ENCODE results near the gene LHX1.

DNA sequence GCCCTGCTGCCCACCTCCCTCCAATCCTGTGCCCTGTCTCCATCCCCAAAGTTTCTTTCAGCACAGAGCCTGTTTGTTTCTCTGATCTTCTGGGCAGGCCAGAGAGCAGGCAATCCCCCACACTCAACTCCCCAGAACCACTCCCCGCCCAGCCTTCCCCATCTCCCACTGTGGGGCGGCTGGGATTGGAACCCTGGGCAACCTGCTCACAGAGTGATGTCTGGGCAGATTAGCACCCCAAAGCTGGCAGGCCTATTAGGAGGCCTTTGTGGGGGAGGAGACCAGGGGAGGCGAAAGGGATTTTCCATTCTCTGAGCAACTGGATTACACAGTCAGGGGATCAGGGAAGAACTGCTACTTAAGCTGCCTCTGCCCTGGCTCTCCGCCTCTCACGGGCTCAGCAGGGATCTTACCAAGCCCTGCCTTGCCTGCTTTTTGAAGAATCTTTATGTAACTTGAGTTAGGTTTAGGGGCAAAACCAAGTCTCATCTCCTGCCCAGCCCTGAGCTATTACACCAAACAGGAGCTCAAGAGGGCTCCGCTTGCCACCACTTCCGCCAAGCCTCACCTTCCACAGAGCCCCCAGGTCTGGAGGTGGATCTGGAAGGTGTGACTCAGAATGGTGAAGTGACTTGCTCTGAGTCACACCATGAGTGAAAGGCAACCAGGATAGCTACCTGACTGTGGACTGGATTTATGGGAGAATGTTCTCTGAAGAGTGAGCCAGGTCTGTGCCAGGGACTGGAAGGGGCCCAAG, 16.0 kb upstream of the LHX1 start:
- TF ChIP-seq, protein P1, sequence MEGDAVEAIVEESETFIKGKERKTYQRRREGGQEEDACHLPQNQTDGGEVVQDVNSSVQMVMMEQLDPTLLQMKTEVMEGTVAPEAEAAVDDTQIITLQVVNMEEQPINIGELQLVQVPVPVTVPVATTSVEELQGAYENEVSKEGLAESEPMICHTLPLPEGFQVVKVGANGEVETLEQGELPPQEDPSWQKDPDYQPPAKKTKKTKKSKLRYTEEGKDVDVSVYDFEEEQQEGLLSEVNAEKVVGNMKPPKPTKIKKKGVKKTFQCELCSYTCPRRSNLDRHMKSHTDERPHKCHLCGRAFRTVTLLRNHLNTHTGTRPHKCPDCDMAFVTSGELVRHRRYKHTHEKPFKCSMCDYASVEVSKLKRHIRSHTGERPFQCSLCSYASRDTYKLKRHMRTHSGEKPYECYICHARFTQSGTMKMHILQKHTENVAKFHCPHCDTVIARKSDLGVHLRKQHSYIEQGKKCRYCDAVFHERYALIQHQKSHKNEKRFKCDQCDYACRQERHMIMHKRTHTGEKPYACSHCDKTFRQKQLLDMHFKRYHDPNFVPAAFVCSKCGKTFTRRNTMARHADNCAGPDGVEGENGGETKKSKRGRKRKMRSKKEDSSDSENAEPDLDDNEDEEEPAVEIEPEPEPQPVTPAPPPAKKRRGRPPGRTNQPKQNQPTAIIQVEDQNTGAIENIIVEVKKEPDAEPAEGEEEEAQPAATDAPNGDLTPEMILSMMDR (conservative IDR thresholded peaks at IDR 0.05; ENCODE audit: low read length) = no peak
- TF ChIP-seq EZH2phosphoT487 (IDR thresholded peaks at IDR 0.05; ENCODE audit: borderline replicate concordance, low read depth, low read length) = no peak

All from OCI-LY7 (cell line).